Ramos (cell line): ENCODE measurements around the gene ANKRD33B.
"Not testable (repeated sequence)": the region's sequence is repeated elsewhere in the genome, so short reads cannot be mapped to it uniquely, and the experiment has no call there.

Source experiments
- in situ Hi-C: fragments of 300-500 bp; cut with MboI; formaldehyde crosslinking; loops from one replicate; pipeline ENCODE4 v1.14.3; 2022; ENCODE audit warnings: low sequenced_read_pairs; ENCODE audit not compliant: unreplicated experiment

Gene ANKRD33B

GRCh38 chr5:10563945-10564837 is at the start of gene ANKRD33B:
ANKRD33B (plus strand) TSS chr5:10564070; CDS start chr5:10564468, 398 bp downstream.
- in situ Hi-C loops, result no loop called here

GRCh38 chr5:10514572-10514971 is 49.3 kb upstream of the ANKRD33B start:
- in situ Hi-C loops, result not testable (repeated sequence)

GRCh38 chr5:10515492-10515891 is 48.4 kb upstream of the ANKRD33B start:
- in situ Hi-C loops, result no loop called here

- in situ Hi-C loops, result no loop called here
These were observed 45.5 kb upstream of the ANKRD33B start for GRCh38 chr5:10518347-10518746.

- in situ Hi-C loops, result no loop called here
These were observed 44.1 kb upstream of the ANKRD33B start for GRCh38 chr5:10519729-10520128.

- in situ Hi-C loops, result no loop called here
These were observed 43.2 kb upstream of the ANKRD33B start for GRCh38 chr5:10520706-10521105.

- in situ Hi-C loops, result no loop called here
These were observed 42.2 kb upstream of the ANKRD33B start for GRCh38 chr5:10521466-10522223.

GRCh38 chr5:10522224-10522611 is 41.7 kb upstream of the ANKRD33B start:
- in situ Hi-C loops, result no loop called here

GRCh38 chr5:10524376-10525123 is 39.3 kb upstream of the ANKRD33B start:
- in situ Hi-C loops, result no loop called here

- in situ Hi-C loops, result no loop called here
These were observed 38.8 kb upstream of the ANKRD33B start for GRCh38 chr5:10525124-10525495.

- in situ Hi-C loops, result no loop called here
These were observed 36.5 kb upstream of the ANKRD33B start for GRCh38 chr5:10527281-10527950.

GRCh38 chr5:10528056-10528816 is 35.6 kb upstream of the ANKRD33B start:
- in situ Hi-C loops, result no loop called here

- in situ Hi-C loops, result no loop called here
These were observed 35.0 kb upstream of the ANKRD33B start for GRCh38 chr5:10528827-10529226.

GRCh38 chr5:10530601-10531320 is 33.1 kb upstream of the ANKRD33B start:
- in situ Hi-C loops, result no loop called here

- in situ Hi-C loops, result no loop called here
These were observed 31.4 kb upstream of the ANKRD33B start for GRCh38 chr5:10532421-10532820.

GRCh38 chr5:10533226-10533625 is 30.6 kb upstream of the ANKRD33B start:
- in situ Hi-C loops, result no loop called here

GRCh38 chr5:10534561-10535530 is 29.0 kb upstream of the ANKRD33B start:
- in situ Hi-C loops, result no loop called here

GRCh38 chr5:10536511-10536910 is 27.4 kb upstream of the ANKRD33B start:
- in situ Hi-C loops, result no loop called here
